ENCODE results near the gene IMMP2L.

Gene IMMP2L

GRCh38 chr7:111556977-111557376 lies 5.3 kb downstream of the IMMP2L start:
- no peak for DNase-seq

GRCh38 chr7:111554086-111554485 lies 8.2 kb downstream of the IMMP2L start:
- no peak for DNase-seq

- no peak for DNase-seq
Observed at GRCh38 chr7:111541067-111541466, 21.2 kb downstream of the IMMP2L start.

GRCh38 chr7:111540199-111540815 lies 22.0 kb downstream of the IMMP2L start:
- DNase-seq, result no peak

- DNase-seq, result no peak
Observed at GRCh38 chr7:111537134-111537533, 25.2 kb downstream of the IMMP2L start.

- no peak for DNase-seq
Observed at GRCh38 chr7:111535142-111535870, 27.0 kb downstream of the IMMP2L start.

- DNase-seq, result no peak
Observed at GRCh38 chr7:111532625-111533024, 29.7 kb downstream of the IMMP2L start.

GRCh38 chr7:111531993-111532392 lies 30.3 kb downstream of the IMMP2L start:
- no peak for DNase-seq

- DNase-seq, result no peak
Observed at GRCh38 chr7:111530356-111530668, 32.0 kb downstream of the IMMP2L start.

GRCh38 chr7:111529507-111530355 lies 32.6 kb downstream of the IMMP2L start:
- no peak for DNase-seq

GRCh38 chr7:111528331-111528730 lies 34.0 kb downstream of the IMMP2L start:
- DNase-seq, result no peak

GRCh38 chr7:111527545-111527944 lies 34.7 kb downstream of the IMMP2L start:
- no peak for DNase-seq

- DNase-seq, result no peak
Observed at GRCh38 chr7:111525100-111525499, 37.2 kb downstream of the IMMP2L start.

- DNase-seq, result no peak
Observed at GRCh38 chr7:111521660-111522059, 40.6 kb downstream of the IMMP2L start.

- no peak for DNase-seq
Observed at GRCh38 chr7:111518264-111518663, 44.0 kb downstream of the IMMP2L start.

- DNase-seq, result no peak
Observed at GRCh38 chr7:111517549-111517951, 44.7 kb downstream of the IMMP2L start.

GRCh38 chr7:111516612-111517011 lies 45.7 kb downstream of the IMMP2L start:
- no peak for DNase-seq

GRCh38 chr7:111513566-111513965 lies 48.7 kb downstream of the IMMP2L start:
- DNase-seq, result no peak

GRCh38 chr7:111511845-111512244 lies 50.4 kb downstream of the IMMP2L start:
- no peak for DNase-seq

GRCh38 chr7:111510584-111511378 lies 51.5 kb downstream of the IMMP2L start:
- DNase-seq, result no peak

GRCh38 chr7:111510062-111510461 lies 52.2 kb downstream of the IMMP2L start:
- DNase-seq, result no peak

- no peak for DNase-seq
Observed at GRCh38 chr7:111509288-111509687, 53.0 kb downstream of the IMMP2L start.

- DNase-seq, result no peak
Observed at GRCh38 chr7:111508387-111508786, 53.9 kb downstream of the IMMP2L start.

All from activated CD4-positive, alpha-beta T cell treated with anti-CD3 and anti-CD28 coated beads, Interleukin-2, amount 50 U/mL, for 1 hour (primary cell).